GM12865 (cell line): ENCODE results near the gene PHKA2.

ENCODE experiments used
- DNase-seq: peaks from one replicate; pipeline ENCODE4 v3.0.0; 2010; ENCODE audit warnings: low read depth
- H3K4me3 ChIP-seq: 2 replicates; pipeline ENCODE4 v1.5.1; 2011; ENCODE audit warnings: mild to moderate bottlenecking, low read depth, low read length, control low read depth
- TF ChIP-seq, protein P1 (sequence below): IDR thresholded peaks from 2 replicates; pipeline ENCODE4 v1.5.1; 2011; ENCODE audit warnings: low read length, control low read depth, low read depth, inconsistent platforms; ENCODE audit not compliant: insufficient read depth; ENCODE audit errors: missing control alignments

PHKA2 gene

DNA sequence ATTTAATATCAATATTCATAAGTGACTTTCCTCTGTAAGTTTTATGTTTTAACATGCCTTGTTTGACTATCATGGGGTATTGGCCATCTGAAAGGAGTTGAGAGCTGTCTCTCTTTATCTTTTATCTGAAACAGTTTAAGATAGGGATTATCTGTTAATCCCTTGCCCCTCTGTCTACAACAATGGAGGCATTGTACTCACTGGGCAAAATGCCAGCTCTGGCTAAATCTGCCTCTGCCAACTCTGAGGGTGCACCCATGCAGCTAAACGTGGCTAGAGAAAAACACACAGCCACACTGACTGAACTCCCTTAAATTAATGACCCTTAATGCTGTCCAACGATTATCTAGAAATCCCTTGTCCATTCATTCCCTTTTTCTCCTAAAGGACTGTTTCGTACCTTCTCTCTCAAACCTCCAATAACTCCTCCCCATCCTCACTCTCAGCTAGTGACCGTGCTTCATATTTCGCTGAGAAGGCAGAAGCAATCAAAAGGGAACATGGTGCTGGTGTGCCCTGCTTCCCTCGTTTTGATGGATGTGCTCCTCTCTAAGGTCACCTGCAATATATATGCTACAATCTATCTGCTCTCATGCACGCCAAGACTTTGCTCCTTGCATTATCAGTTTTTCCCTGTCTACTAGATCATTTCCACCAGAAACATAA is 10.3 kb downstream of the PHKA2 start:
- DNase-seq: no peak
- H3K4me3 ChIP-seq: no peak overlapping the region
- TF ChIP-seq, protein P1, sequence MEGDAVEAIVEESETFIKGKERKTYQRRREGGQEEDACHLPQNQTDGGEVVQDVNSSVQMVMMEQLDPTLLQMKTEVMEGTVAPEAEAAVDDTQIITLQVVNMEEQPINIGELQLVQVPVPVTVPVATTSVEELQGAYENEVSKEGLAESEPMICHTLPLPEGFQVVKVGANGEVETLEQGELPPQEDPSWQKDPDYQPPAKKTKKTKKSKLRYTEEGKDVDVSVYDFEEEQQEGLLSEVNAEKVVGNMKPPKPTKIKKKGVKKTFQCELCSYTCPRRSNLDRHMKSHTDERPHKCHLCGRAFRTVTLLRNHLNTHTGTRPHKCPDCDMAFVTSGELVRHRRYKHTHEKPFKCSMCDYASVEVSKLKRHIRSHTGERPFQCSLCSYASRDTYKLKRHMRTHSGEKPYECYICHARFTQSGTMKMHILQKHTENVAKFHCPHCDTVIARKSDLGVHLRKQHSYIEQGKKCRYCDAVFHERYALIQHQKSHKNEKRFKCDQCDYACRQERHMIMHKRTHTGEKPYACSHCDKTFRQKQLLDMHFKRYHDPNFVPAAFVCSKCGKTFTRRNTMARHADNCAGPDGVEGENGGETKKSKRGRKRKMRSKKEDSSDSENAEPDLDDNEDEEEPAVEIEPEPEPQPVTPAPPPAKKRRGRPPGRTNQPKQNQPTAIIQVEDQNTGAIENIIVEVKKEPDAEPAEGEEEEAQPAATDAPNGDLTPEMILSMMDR: no peak

DNA sequence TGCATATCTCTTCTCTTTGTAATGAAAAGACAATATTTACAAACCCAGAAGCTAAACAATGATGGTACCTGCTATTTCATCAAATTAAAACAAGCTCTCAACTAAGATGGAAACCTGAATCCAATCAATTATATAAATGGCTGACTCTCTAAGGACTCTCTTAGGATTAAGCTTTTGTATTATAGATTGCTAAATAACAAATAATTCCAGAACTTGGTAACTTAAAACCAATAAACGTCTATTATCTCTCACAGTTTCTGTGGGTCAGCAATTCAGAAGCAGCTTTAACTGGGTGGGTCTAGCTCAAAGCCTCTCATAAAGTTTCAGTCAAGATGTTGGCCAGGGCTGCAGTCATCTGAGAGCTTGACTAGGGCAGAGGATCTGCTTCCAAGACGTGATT is 12.4 kb downstream of the PHKA2 start:
- TF ChIP-seq, protein P1: no peak
- DNase-seq: no peak
- H3K4me3 ChIP-seq: no peak overlapping the region

DNA sequence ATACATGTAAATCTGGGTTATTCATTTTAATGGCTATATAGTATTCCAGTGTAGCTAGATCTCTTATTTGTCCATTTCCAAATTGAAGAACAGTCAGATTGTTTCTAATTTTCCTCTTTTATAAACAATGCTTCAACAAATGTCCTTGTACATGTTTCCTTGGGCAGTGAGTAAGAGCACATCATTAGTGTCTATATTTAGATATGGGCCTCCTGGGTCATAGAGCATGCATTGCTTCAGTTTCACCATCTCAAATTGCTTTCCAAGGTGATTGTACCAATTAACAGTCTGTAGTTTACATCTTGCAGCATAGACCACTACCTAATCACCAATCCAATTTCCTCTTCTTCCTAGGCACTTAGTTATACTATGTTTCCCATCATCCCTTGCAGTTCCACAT is 13.4 kb downstream of the PHKA2 start:
- TF ChIP-seq, protein P1: no peak
- no peak for DNase-seq

DNA sequence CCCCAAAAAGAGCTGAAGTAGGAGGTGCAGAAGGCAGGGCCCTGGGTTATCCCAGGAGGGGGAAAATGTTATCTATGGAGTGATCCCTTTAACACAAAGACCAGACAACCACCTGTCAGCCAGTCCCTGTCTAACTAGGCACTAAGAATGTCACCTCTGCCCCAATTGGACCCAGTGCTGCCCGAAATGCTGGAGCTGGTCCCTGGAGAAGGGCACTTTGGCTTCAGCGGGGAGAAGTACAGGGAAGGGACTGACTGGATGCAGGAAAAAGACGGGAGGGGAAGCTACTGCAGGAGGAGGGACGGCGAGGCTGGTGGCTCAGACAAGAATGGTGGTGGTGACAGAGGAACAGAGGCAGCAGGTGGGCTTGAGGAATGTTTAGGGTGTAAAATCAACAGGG is 17.3 kb downstream of the PHKA2 start:
- TF ChIP-seq, protein P1: no peak
- no peak overlapping the region for H3K4me3 ChIP-seq
- no peak for DNase-seq

More for the DNA sequence above, 13.4 kb downstream of the PHKA2 start:
- no peak overlapping the region for H3K4me3 ChIP-seq

DNA sequence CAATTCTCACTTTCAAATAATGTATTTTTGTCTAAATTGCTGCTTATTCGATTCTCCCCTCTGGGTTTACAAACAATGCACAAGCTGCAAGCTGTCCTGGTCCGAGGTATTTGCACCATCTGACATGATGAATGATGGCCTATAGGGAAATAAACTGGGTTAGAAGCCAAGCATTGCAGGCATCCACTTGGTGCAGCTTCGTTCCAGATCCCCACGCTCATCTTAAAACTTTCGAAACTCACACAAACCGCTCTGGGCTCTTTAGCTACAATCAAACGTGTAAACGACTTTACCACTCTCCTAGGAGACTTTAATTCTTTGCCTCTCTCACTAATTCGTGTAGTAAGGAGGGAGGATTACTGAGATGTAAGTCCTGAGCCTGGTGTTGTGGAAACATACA is 19.0 kb downstream of the PHKA2 start:
- TF ChIP-seq, protein P1: no peak
- no peak overlapping the region for H3K4me3 ChIP-seq
- no peak for DNase-seq

DNA sequence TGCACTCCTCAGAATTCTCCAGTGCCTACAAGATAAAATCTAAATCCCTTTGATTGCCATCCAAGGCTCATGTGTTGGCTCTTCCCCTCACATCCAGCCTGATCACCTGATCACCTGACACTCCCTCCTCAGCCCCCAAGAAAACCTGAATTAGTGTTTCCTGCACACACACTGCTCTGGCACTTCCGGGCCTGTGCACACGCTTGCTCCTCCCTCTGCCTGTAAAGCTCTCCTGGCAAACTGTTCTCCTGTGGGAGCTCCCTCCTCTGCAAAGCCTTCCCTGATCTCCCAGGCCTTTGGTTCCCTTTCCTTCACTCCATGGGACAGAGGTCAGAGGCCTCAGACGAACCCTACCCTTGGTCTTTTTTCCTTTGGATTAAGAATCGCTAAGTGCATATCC is 19.9 kb downstream of the PHKA2 start:
- TF ChIP-seq, protein P1: no peak

DNA sequence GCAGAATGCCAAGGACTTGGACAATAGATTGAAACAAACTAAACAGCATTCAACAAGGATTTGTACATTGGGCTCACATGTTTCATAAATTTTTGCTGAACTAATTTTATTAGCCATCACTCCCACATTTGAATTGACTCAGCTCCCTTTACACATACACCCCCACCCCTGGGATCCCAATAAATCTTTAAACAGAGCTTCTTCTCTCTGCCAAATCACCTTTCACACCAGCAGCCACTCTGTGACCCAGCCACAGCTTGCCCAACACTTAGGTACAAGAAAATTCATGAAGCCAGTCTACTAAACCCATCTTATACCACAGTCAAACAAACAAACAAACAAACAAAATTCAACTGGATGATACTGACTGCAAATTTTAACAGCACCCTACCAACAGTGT is 21.6 kb downstream of the PHKA2 start:
- no peak for DNase-seq
- no peak overlapping the region for H3K4me3 ChIP-seq
- TF ChIP-seq, protein P1: no peak

More for the DNA sequence above, 19.9 kb downstream of the PHKA2 start:
- DNase-seq: no peak
- H3K4me3 ChIP-seq: no peak overlapping the region
